T1000 (cell line): Measurements from ENCODE around the gene ANKRD45.
"Not testable (repeated sequence)": the region's sequence is repeated elsewhere in the genome, so short reads cannot be mapped to it uniquely, and the experiment has no call there.

Experiments used
- DNase-seq: peaks from one replicate; lab custom pipeline; 2025; ENCODE audit warnings: mixed read lengths; lab: John Stamatoyannopoulos, UW

ANKRD45 gene

GRCh38 chr1:173572201-173572873 is 97.3 kb downstream of the ANKRD45 start:
- no peak for DNase-seq

- DNase-seq = no peak
Measured at GRCh38 chr1:173570370-173571007, 99.2 kb downstream of the ANKRD45 start.

GRCh38 chr1:173568483-173568882 is 101.2 kb downstream of the ANKRD45 start:
- DNase-seq = no peak

- DNase-seq = not testable (repeated sequence)
Measured at GRCh38 chr1:173563846-173564245, 105.8 kb downstream of the ANKRD45 start.

GRCh38 chr1:173562813-173563212 is 106.8 kb downstream of the ANKRD45 start:
- no peak for DNase-seq

GRCh38 chr1:173561263-173561662 is 108.4 kb downstream of the ANKRD45 start:
- no peak for DNase-seq

GRCh38 chr1:173560285-173560880 is 109.3 kb downstream of the ANKRD45 start:
- no peak for DNase-seq
